Muscle layer of colon (tissue), 2 donors: ENCODE results near the gene KCNAB1.
"Not testable (repeated sequence)": the region's sequence is repeated elsewhere in the genome, so short reads cannot be mapped to it uniquely, and the experiment has no call there.

ENCODE experiments used
- H3K27ac ChIP-seq: one replicate; pipeline ENCODE4 v1.7.0; 2013; ENCODE audit warnings: low read depth, mild to moderate bottlenecking, low read length, moderate library complexity
- H3K27me3 ChIP-seq, 2 donors: one replicate each; pipeline ENCODE4 v1.7.0; 2013; ENCODE audit warnings: low read length in 2 of 2, mild to moderate bottlenecking in 2 of 2; ENCODE audit not compliant: insufficient read depth in 2 of 2, control insufficient read depth in 1 of 2
- H3K36me3 ChIP-seq: one replicate; pipeline ENCODE4 v1.7.0; 2013; ENCODE audit warnings: mild to moderate bottlenecking, low read length; ENCODE audit not compliant: insufficient read depth
- H3K4me1 ChIP-seq: one replicate; pipeline ENCODE4 v1.7.0; 2013; ENCODE audit warnings: mild to moderate bottlenecking, low read length; ENCODE audit not compliant: insufficient read depth
- H3K4me3 ChIP-seq, 2 donors: one replicate each; pipeline ENCODE4 v1.7.0; 2013; ENCODE audit warnings: low read length in 2 of 2, low read depth in 1 of 2, mild to moderate bottlenecking in 1 of 2, moderate library complexity in 1 of 2
- H3K9ac ChIP-seq: one replicate; pipeline ENCODE4 v1.7.0; 2013; ENCODE audit warnings: low read length
- H3K9me3 ChIP-seq: one replicate; pipeline ENCODE4 v1.7.0; 2013; ENCODE audit warnings: mild to moderate bottlenecking, low read length
- donor health status: abdominal sarcoma.
- donor health status: Adenocarcinoma of cecum.

KCNAB1 gene

GRCh38 chr3:156106721-156107373 is 13.5 kb upstream of the KCNAB1 start:
- H3K9me3 ChIP-seq: no peaks in the 10 kb centered on the region
- no peaks in the 10 kb centered on the region for H3K36me3 ChIP-seq
- H3K27me3 ChIP-seq: no peaks in the 10 kb centered on the region
- H3K4me1 ChIP-seq: no peaks in the 10 kb centered on the region
- no peak overlapping the region for H3K4me3 ChIP-seq
- H3K9ac ChIP-seq: no peak overlapping the region
- H3K27ac ChIP-seq: no peak overlapping the region

- H3K27ac ChIP-seq: no peak overlapping the region
- no peaks in the 10 kb centered on the region for H3K9me3 ChIP-seq
- no peaks in the 10 kb centered on the region for H3K27me3 ChIP-seq
- H3K4me3 ChIP-seq: no peak overlapping the region
- no peak overlapping the region for H3K9ac ChIP-seq
- H3K4me1 ChIP-seq: no peaks in the 10 kb centered on the region
- no peaks in the 10 kb centered on the region for H3K36me3 ChIP-seq
These were observed 12.9 kb upstream of the KCNAB1 start for GRCh38 chr3:156107504-156107903.

GRCh38 chr3:156108616-156109015 is 11.8 kb upstream of the KCNAB1 start:
- Histone ChIP-seq H3K27me3 (no peaks in the 10 kb centered on the region), H3K4me1 (no peaks in the 10 kb centered on the region), H3K27ac (no peak overlapping the region), H3K4me3 (no peak overlapping the region), H3K9ac (no peak overlapping the region), H3K9me3 (no peaks in the 10 kb centered on the region), H3K36me3 (no peaks in the 10 kb centered on the region)

- Histone ChIP-seq H3K36me3 (no peaks in the 10 kb centered on the region), H3K27ac (no peak overlapping the region), H3K4me1 (no peaks in the 10 kb centered on the region), H3K9ac (no peak overlapping the region), H3K4me3 (no peak overlapping the region), H3K9me3 (no peaks in the 10 kb centered on the region), H3K27me3 (no peaks in the 10 kb centered on the region)
These were observed 10.4 kb upstream of the KCNAB1 start for GRCh38 chr3:156109989-156110388.

GRCh38 chr3:156126467-156126866 is 6.1 kb downstream of the KCNAB1 start:
- Histone ChIP-seq H3K4me1 (peaks cover 1% of the 10 kb centered on the region), H3K27me3 (no peaks in the 10 kb centered on the region), H3K4me3 (no peak overlapping the region), H3K9me3 (no peaks in the 10 kb centered on the region), H3K27ac (no peak overlapping the region), H3K9ac (no peak overlapping the region), H3K36me3 (no peaks in the 10 kb centered on the region)

- Histone ChIP-seq H3K9me3 (no peaks in the 10 kb centered on the region), H3K27ac (no peak overlapping the region), H3K4me3 (no peak overlapping the region), H3K9ac (no peak overlapping the region), H3K4me1 (peaks cover 6% of the 10 kb centered on the region), H3K36me3 (no peaks in the 10 kb centered on the region), H3K27me3 (no peaks in the 10 kb centered on the region)
These were observed 10.9 kb downstream of the KCNAB1 start for GRCh38 chr3:156131241-156131640.

GRCh38 chr3:156131799-156132198 is 11.4 kb downstream of the KCNAB1 start:
- Histone ChIP-seq H3K4me1 (peaks cover 6% of the 10 kb centered on the region), H3K27ac (no peak overlapping the region), H3K9ac (no peak overlapping the region), H3K9me3 (no peaks in the 10 kb centered on the region), H3K36me3 (no peaks in the 10 kb centered on the region), H3K4me3 (no peak overlapping the region), H3K27me3 (no peaks in the 10 kb centered on the region)

- Histone ChIP-seq H3K9me3 (no peaks in the 10 kb centered on the region), H3K4me3 (no peak overlapping the region), H3K36me3 (no peaks in the 10 kb centered on the region), H3K27ac (no peak overlapping the region), H3K27me3 (no peaks in the 10 kb centered on the region), H3K4me1 (peaks cover 6% of the 10 kb centered on the region), H3K9ac (no peak overlapping the region)
These were observed 11.9 kb downstream of the KCNAB1 start for GRCh38 chr3:156132313-156132712.

- Histone ChIP-seq H3K4me1 (peaks cover 6% of the 10 kb centered on the region), H3K36me3 (no peaks in the 10 kb centered on the region), H3K27me3 (no peaks in the 10 kb centered on the region), H3K27ac (no peak overlapping the region), H3K9ac (no peak overlapping the region), H3K9me3 (no peaks in the 10 kb centered on the region), H3K4me3 (no peak overlapping the region)
These were observed 12.7 kb downstream of the KCNAB1 start for GRCh38 chr3:156133076-156133475.

- no peak overlapping the region for H3K9ac ChIP-seq
- H3K36me3 ChIP-seq: no peaks in the 10 kb centered on the region
- H3K4me1 ChIP-seq: peaks cover 6% of the 10 kb centered on the region
These were observed 15.7 kb downstream of the KCNAB1 start for GRCh38 chr3:156135921-156136638.

GRCh38 chr3:156137397-156137796 is 17.0 kb downstream of the KCNAB1 start:
- H3K36me3 ChIP-seq, H3K27me3 ChIP-seq, H3K9me3 ChIP-seq, H3K4me3 ChIP-seq, H3K9ac ChIP-seq, H3K4me1 ChIP-seq, H3K27ac ChIP-seq: not testable (repeated sequence)

More at GRCh38 chr3:156135921-156136638, 15.7 kb downstream of the KCNAB1 start:
- H3K9me3 ChIP-seq: no peaks in the 10 kb centered on the region
- no peak overlapping the region for H3K4me3 ChIP-seq
- no peaks in the 10 kb centered on the region for H3K27me3 ChIP-seq
- H3K27ac ChIP-seq: no peak overlapping the region
